Uterus (tissue), 2 donors: Measurements from ENCODE around the gene JUNB.

Experiments used
- POLR2A ChIP-seq, 2 donors: fragments of 450-650 bp; IDR thresholded peaks; one replicate each; pipeline ENCODE4 v1.6.1; 2016; ENCODE audit warnings: antibody characterized with exemption in 2 of 2, mild to moderate bottlenecking in 1 of 2, moderate library complexity in 1 of 2
- TF ChIP-seq, protein P1 (sequence below), 4 experiments: fragments of 200-600 bp in 2 of 4; fragments of 450-650 bp in 2 of 4; sonication (generic) in 2 of 4; IDR thresholded peaks; one replicate each; pipeline ENCODE4 v1.5.1; 2016 to 2019; ENCODE audit warnings: antibody characterized with exemption in 4 of 4, mild to moderate bottlenecking in 2 of 4, moderate library complexity in 1 of 4

DNA sequence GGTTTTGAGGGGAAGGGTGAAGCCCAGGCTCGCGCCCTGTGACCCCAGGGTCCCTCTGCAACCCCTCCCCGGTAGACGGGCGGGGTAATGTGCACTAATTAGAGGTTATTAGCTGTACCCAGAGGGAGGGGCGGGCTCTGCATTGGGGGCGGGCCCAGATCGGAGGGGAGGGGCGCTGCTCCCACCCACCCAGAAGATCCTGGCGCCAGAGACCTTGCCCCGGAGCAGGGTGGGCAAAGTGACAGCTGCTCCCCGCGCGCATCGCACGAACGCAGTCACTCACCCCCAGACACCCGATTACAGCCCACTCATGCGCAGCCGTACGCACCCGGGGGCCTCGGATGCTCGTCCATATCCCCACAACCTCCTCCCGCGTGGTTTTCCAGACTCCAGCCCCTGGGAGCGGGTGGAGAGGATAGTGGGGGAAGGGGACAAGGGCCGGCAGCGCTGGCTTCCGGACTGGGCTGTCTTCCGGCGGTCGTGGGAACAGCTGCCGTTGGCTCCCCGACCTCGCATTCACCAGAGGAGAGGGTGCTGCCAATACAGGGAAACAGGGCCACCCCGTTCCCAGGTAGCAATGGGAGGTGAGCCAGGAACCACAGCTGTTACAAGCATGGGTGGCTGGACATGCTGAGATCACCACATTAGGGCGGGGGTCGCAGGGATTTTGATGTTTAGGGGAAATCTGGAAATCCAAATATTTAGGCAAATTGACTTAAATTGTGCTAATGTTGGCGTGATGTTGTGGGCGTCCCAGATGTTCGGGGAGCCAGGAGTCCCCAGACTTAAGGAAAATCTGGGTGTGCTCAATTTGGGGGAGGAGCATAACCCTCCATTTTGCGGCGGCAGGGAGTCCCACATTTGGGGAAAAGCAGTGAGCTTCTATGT is 13.0 kb upstream of the JUNB start:
- TF ChIP-seq, protein P1, sequence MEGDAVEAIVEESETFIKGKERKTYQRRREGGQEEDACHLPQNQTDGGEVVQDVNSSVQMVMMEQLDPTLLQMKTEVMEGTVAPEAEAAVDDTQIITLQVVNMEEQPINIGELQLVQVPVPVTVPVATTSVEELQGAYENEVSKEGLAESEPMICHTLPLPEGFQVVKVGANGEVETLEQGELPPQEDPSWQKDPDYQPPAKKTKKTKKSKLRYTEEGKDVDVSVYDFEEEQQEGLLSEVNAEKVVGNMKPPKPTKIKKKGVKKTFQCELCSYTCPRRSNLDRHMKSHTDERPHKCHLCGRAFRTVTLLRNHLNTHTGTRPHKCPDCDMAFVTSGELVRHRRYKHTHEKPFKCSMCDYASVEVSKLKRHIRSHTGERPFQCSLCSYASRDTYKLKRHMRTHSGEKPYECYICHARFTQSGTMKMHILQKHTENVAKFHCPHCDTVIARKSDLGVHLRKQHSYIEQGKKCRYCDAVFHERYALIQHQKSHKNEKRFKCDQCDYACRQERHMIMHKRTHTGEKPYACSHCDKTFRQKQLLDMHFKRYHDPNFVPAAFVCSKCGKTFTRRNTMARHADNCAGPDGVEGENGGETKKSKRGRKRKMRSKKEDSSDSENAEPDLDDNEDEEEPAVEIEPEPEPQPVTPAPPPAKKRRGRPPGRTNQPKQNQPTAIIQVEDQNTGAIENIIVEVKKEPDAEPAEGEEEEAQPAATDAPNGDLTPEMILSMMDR (IDR thresholded peaks at IDR 0.05) = no peak
- peak in 1 of 2 donors; percentile 31 for TF ChIP-seq POLR2A (IDR thresholded peaks at IDR 0.05)
